GM13977 (cell line): ENCODE data around the gene VPS41.

Source experiments
- DNase-seq: peaks from one replicate; pipeline ENCODE4 v3.0.0; 2012; ENCODE audit warnings: low spot score
- CTCF ChIP-seq: IDR thresholded peaks from 2 replicates; pipeline ENCODE4 v1.5.1; 2012; ENCODE audit warnings: mild to moderate bottlenecking, control low read depth; ENCODE audit not compliant: insufficient read depth; ENCODE audit errors: extremely low read depth, missing control alignments
- in situ Hi-C: fragments of 300-500 bp; cut with MboI; formaldehyde crosslinking; loops from one replicate; pipeline ENCODE4 v1.12.0; 2022; ENCODE audit warnings: low sequenced_read_pairs, low pct_unique_long_range_greater_than_20kb, mixed read lengths, inconsistent platforms; ENCODE audit not compliant: unreplicated experiment

The VPS41 gene

DNA sequence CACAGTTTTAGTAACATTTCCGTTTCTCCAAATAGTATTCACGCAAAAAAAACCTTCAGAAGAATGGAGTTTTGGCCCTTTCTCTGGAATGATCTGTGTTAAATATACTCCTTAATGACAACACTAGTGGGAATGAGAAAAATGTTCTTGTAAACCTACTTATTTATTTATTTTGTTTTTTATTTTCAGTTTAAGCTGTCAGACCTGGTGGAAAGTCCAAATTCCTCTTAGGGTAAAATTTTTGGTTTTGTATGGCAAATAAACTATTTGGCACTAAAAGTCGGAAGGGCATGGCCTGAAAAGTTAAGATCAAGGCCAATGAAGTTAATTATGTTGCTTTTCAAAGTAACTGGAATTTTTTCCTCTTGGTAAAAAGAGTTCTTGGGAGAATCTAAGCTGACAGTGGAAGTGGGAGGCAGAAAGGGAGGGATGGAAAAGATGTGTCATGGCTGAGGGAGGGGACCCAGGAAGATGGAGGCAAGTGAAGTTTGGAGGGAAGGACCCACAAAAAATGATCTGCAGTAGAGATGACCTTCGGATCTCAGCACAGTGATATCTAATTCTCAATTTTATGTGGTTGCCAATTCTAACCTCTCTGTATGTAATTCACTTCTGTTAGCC lies 33.5 kb upstream of the VPS41 start:
- in situ Hi-C loops, result no loop called here
- TF ChIP-seq CTCF, result no peak
- no peak for DNase-seq

GRCh38 chr7:38940774-38941173 lies 31.8 kb upstream of the VPS41 start:
- no peak for DNase-seq
- TF ChIP-seq CTCF, result no peak
- in situ Hi-C loops, result no loop called here

DNA sequence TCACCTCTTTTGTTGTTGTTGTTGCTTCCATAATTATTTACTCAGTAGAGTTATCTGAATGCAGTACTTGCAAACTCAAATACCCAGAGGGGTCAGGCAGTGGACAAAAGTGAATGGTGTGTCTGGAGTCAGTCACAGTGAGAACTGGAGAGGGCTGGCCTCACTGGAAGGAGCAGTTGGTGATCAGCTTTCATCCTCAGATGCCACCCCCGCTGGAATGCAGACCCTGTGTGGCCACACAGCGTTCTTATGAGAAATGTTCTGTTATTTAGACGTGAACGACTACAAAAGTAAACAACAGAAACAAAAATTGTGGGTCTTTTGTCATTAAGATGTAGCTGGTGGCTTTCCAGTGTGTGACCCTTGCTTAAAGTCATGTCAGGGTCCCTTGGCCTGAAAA lies 29.6 kb upstream of the VPS41 start:
- in situ Hi-C loops, result no loop called here
- no peak for DNase-seq
- no peak for TF ChIP-seq CTCF

DNA sequence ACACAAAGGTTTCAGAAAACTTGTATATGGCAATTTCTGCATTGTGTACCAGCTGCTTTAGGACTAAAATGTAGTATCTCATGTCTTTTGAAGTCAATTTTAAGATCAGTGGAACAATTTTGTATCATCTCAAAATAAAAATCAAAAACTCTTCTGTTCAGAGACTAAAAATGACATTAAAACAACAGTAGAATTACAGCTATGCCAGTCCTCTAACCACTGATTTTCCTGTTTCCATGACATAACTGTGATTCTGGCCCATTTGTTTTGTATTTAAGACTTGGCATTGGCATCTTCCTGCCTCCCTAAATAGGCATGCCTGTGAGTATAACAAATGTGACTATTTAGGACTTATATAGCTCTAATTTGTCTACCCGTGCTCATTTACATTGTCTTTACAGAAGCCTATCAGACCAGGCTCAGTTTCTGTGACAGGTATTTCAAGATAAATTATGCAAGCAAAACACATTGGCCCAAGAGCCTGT lies 29.1 kb upstream of the VPS41 start:
- in situ Hi-C loops, result no loop called here
- no peak for DNase-seq
- no peak for TF ChIP-seq CTCF

- no peak for TF ChIP-seq CTCF
- no peak for DNase-seq
- in situ Hi-C loops, result no loop called here
Observed at GRCh38 chr7:38936641-38937040, 27.6 kb upstream of the VPS41 start.

DNA sequence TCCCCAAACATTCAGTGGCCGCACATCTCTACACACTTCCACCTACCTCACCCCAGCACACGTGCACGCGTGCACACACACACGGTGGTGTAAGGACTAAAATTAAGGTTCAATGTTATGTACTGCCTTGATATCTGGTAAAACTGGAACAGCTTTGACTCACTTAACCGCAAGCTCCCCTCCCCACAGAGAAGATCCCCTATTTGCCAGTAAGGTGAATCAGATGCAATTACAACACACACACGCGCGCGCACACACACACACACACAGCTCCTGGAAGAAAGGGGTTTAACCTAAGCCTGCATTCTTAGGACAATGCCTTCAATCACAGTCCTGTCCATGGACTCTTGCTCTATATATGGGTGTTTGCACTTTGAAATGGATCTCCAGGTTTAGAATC lies 25.5 kb upstream of the VPS41 start:
- no peak for DNase-seq
- in situ Hi-C loops, result no loop called here
- no peak for TF ChIP-seq CTCF
